GM12878 (cell line): ENCODE data around the gene TCF7. TPM values are rescaled to one million over a fixed set of nuclear protein-coding genes. Genes with fewer than 3 reads are reported as not detected.
A peak's percentile ranks its signal among the peaks of the same experiment; 100 is the strongest.

Experiments used
- ATAC-seq: fragments of 200-7000 bp; cut with Tn5 transposase; 3 replicates; pipeline ENCODE4 v1.9.1; 2020; ENCODE audit warnings: mild to moderate bottlenecking, moderate library complexity
- BruUV-seq: library from RNA; stranded (reverse); fragments of 400-500 nt; replicated peaks from 2 replicates; lab custom pipeline; 2021; lab: Mats Ljungman, UMichigan
- CTCF ChIA-PET: fragments of 300-600 bp; sonication (Branson Sonifier 250); formaldehyde crosslinking; extraction: SDS; loops from one replicate; lab custom pipeline; 2021; ENCODE audit warnings: inconsistent platforms; lab: Yijun Ruan, JAX
- POLR2A ChIA-PET: fragments of 350-600 bp; formaldehyde crosslinking; extraction: SDS; loops from one replicate; lab custom pipeline; 2021; ENCODE audit warnings: inconsistent platforms; lab: Charles Lee
- RAD21 ChIA-PET: fragments of 300-600 bp; sonication (Branson Sonifier 250); formaldehyde crosslinking; loops from one replicate; lab custom pipeline; 2023; ENCODE audit warnings: antibody characterized with exemption; ENCODE audit not compliant: unreplicated experiment; lab: Charles Lee
- SMC1A ChIA-PET: fragments of 300-600 bp; sonication (Branson Sonifier 250); formaldehyde crosslinking; loops from one replicate; lab custom pipeline; 2023; ENCODE audit not compliant: unreplicated experiment, uncharacterized antibody; lab: Charles Lee
- DNase-seq: peaks from one replicate; pipeline ENCODE4 v3.0.0-alpha.2; 2011; ENCODE audit warnings: low read depth, low spot score
- FAIRE-seq: peaks from 3 replicates; lab custom pipeline; 2011; peaks lifted over from hg19 to GRCh38; lab: Jason Lieb, UNC
- H2AFZ ChIP-seq: 2 replicates; pipeline ENCODE4 v1.6.0; 2011; ENCODE audit warnings: low read depth, low read length, control low read depth; ENCODE audit not compliant: control insufficient read depth
- H3K27ac ChIP-seq: 2 replicates; pipeline ENCODE4 v1.5.1; 2011; ENCODE audit warnings: control low read depth; ENCODE audit not compliant: control insufficient read depth, insufficient read depth
- H3K27me3 ChIP-seq, 2 experiments: replicated peaks in 1 of 2; 2 replicates each; pipeline versions ENCODE4 v1.6.0 to v1.6.1; 2011; ENCODE audit warnings: low read length in 1 of 2; ENCODE audit not compliant: control insufficient read depth in 2 of 2, insufficient read depth in 2 of 2
- H3K36me3 ChIP-seq, 2 experiments: 2 replicates each; pipeline ENCODE4 v1.5.1; 2011; ENCODE audit warnings: low read length in 1 of 2; ENCODE audit not compliant: control insufficient read depth in 2 of 2, insufficient read depth in 2 of 2
- H3K4me1 ChIP-seq: 2 replicates; pipeline ENCODE4 v1.6.1; 2011; ENCODE audit warnings: mild to moderate bottlenecking, low read length, moderate library complexity, mixed read lengths; ENCODE audit not compliant: control insufficient read depth, insufficient read depth
- H3K4me2 ChIP-seq: 2 replicates; pipeline ENCODE4 v1.6.0; 2011; ENCODE audit warnings: control low read depth; ENCODE audit not compliant: control insufficient read depth, insufficient read depth
- H3K4me3 ChIP-seq: fragments of 200-600 bp; sonication (generic); 2 replicates; pipeline ENCODE4 v1.5.1; 2016
- H3K79me2 ChIP-seq: 2 replicates; pipeline ENCODE4 v1.6.0; 2011; ENCODE audit warnings: low read length; ENCODE audit not compliant: control insufficient read depth, insufficient read depth
- H3K9ac ChIP-seq: 2 replicates; pipeline ENCODE4 v1.8.0; 2011; ENCODE audit warnings: low read length, control low read depth, mixed read lengths; ENCODE audit not compliant: control insufficient read depth, insufficient read depth
- H3K9me3 ChIP-seq: replicated peaks from 3 replicates; pipeline ENCODE4 v1.5.1; 2011; ENCODE audit warnings: mild to moderate bottlenecking, low read length; ENCODE audit not compliant: control insufficient read depth, insufficient read depth
- H4K20me1 ChIP-seq: 2 replicates; pipeline ENCODE4 v1.6.0; 2011; ENCODE audit not compliant: control insufficient read depth, insufficient read depth
- BCL11A ChIP-seq: IDR thresholded peaks from 2 replicates; pipeline ENCODE4 v1.6.1; 2011; ENCODE audit warnings: low read depth, low read length
- CHD4 ChIP-seq: fragments of 200-600 bp; sonication (generic); IDR thresholded peaks from 2 replicates; pipeline ENCODE4 v1.6.1; 2016; ENCODE audit warnings: mild to moderate bottlenecking
- E4F1 ChIP-seq: fragments of 450-650 bp; IDR thresholded peaks from 2 replicates; pipeline ENCODE4 v1.6.1; 2018; ENCODE audit warnings: borderline replicate concordance, mild to moderate bottlenecking; ENCODE audit not compliant: partially characterized antibody
- ESRRA ChIP-seq: IDR thresholded peaks from 2 replicates; pipeline ENCODE4 v1.6.1; 2012; ENCODE audit warnings: mild to moderate bottlenecking, low read length, improper control_type of control experiment
- NR2F1 ChIP-seq: fragments of 450-650 bp; conservative IDR thresholded peaks from 2 replicates; pipeline ENCODE4 v1.6.1; 2017; ENCODE audit warnings: mild to moderate bottlenecking
- SP1 ChIP-seq: IDR thresholded peaks from one replicate; pipeline ENCODE4 v1.6.1; 2011; ENCODE audit warnings: low read depth, low read length
- SRF ChIP-seq, 2 experiments: IDR thresholded peaks; 2 replicates each; pipeline ENCODE4 v1.6.1; 2011; ENCODE audit warnings: low read depth in 2 of 2, low read length in 2 of 2, mild to moderate bottlenecking in 1 of 2, moderate library complexity in 1 of 2
- USF1 ChIP-seq: IDR thresholded peaks from 2 replicates; pipeline ENCODE4 v1.6.1; 2011; ENCODE audit warnings: borderline replicate concordance, low read depth, mild to moderate bottlenecking, moderate library complexity, mixed read lengths, low read length; ENCODE audit not compliant: insufficient read depth; ENCODE audit errors: extremely low read length
- WGBS: methylation state at CpG from one replicate; pipeline ENCODE4 v1.1.6; 2016; ENCODE audit warnings: low lambda C conversion rate; ENCODE audit not compliant: insufficient replicate concordance, insufficient coverage; ENCODE audit errors: missing lambda C conversion rate; 5-methylcytosine and 5-hydroxymethylcytosine counted together
- in situ Hi-C: fragments of 300-500 bp; cut with MboI; formaldehyde crosslinking; loops from 9 replicates; pipeline ENCODE4 v1.14.3; 2018; ENCODE audit warnings: mixed read lengths
- intact Hi-C: fragments of 100-400 bp; cut with micrococcal nuclease; formaldehyde crosslinking; loops from one replicate; pipeline ENCODE4 v1.14.2; 2022; ENCODE audit not compliant: unreplicated experiment
- polyA plus RNA-seq, 11 experiments: library from polyadenylated mRNA; depleted of rRNA in 4 of 11; unstranded in 6 of 11; stranded (reverse) in 5 of 11; fragments of >200 nt; fragmentation: Nextera tagmentation in 4 of 11; fragmentation: Illumina TruSeq in 1 of 11; extraction: Ambion mirVana in 4 of 11; extraction: Trizol in 1 of 11; gene quantifications; 1 replicate in 1 of 11; 2 replicates in 10 of 11; pipeline versions ENCODE4 v1.2.1 to v1.2.3, GENCODE V29; 2011 to 2016; ENCODE audit warnings: inconsistent platforms in 2 of 11, missing spikeins in 2 of 11, low read depth in 1 of 11
- total RNA-seq, 4 experiments: library from RNA; depleted of rRNA in 3 of 4; stranded (reverse); fragments of >200 nt in 3 of 4; fragmentation: Illumina TruSeq in 1 of 4; extraction: Trizol in 1 of 4; gene quantifications; 2 replicates each; pipeline versions ENCODE4 v1.2.1 to v1.2.3, GENCODE V29; 2013 to 2021
- TF ChIP-seq, protein P1 (sequence below): fragments of 450-650 bp; formaldehyde crosslinking; IDR thresholded peaks from 2 replicates; pipeline ENCODE4 v1.5.0; 2022; ENCODE audit warnings: mild to moderate bottlenecking, missing genetic modification characterization
- TF ChIP-seq, protein P2 (sequence below): fragments of 450-650 bp; IDR thresholded peaks from 2 replicates; pipeline ENCODE4 v1.6.1; 2016; ENCODE audit warnings: mild to moderate bottlenecking

The TCF7 gene
- total and polyA plus RNA-seq, 10 of the 15 experiments (the other 5 are each of a cell fraction or from before 2014, with no cell fraction given) = 10.0 to 60.2 (median 23.6) TPM

- no peak for TF ChIP-seq ESRRA
- no peak for TF ChIP-seq NR2F1
Observed at GRCh38 chr5:134183481-134183880, 69.0 kb downstream of the TCF7 start (continued).

DNA sequence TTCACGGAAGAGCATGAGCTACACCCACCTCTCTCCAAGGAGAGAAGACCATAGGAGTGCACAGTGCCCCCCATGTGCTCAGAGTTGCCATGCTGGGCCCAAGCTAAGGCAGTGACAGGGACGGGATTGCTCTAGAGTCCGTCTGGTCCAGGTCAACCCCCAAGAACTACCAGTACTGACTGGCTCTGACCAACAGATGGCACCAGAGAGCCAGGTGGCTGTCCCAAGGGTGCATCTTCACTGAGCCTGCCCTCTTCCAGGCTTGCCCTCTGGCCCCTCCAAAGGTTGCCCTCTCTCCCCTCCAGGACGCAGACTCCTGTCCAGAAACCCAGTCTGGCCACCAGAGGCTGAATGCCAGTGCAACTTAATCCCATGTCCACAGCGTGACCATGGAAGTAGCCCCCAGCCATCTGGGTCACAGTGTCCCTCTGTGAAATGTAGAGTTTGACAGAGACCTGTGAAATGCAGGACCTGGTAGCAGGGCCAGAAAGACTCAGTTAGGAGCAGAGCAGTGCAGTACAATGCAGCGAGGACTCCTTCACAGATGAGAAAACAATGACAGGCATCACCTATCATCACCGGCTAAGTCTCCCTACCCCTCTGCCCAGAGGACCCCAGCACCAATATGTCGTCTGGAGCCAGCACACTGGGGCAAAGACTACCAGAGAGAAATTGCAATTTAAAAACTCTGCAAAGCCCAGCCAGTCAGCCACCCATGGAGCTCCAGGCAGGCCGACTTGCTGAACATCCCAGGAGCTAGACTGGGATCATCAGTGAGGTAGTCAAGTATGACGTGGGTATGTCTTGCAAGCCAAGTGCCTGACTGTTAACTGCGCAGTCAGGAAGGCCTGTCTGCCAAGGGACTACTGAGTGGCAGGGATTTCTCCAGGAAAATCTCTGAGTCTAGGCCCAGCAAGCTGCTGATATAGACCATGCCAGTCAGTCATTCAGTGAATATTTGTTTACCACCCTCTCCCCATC is 70.0 kb downstream of the TCF7 start:
- ATAC-seq (peak; percentile 99), DNase-seq (peak; percentile 16), FAIRE-seq (peak; percentile 93)
- RAD21 ChIA-PET = interaction anchor here (0.7 to 4.0 kb wide), 12 partner anchors 16 to 394 kb away, joined by 3 to 26 read pairs (median 5); partner anchors contain the start of gene CDKN2AIPNL
- intact Hi-C loops (loop anchor here (1.0 to 2.0 kb wide), 2 partner anchors 105 to 402 kb away; no protein-coding TSS in a partner anchor), in situ Hi-C loops (loop anchor here (5.0 kb wide), 2 partner anchors 103 to 398 kb away; no protein-coding TSS in a partner anchor)
- 43% methylated on average over 11 of the region's 11 CpGs for WGBS
- H2AFZ ChIP-seq = peak overlapping the region; percentile 51
- H3K9ac ChIP-seq = no peak overlapping the region
- no peak overlapping the region for H3K27ac ChIP-seq
- no peak overlapping the region for H3K4me2 ChIP-seq
- POLR2A ChIA-PET = interaction anchor here (1.0 kb wide), 1 partner anchor 36 kb away, joined by 3 read pairs; no protein-coding TSS in a partner anchor
- no peaks in the 10 kb centered on the region for H3K27me3 ChIP-seq
- H3K79me2 ChIP-seq = no peaks in the 10 kb centered on the region
- no peak overlapping the region for H3K4me3 ChIP-seq
- CTCF ChIA-PET = interaction anchor here (0.6 to 9.2 kb wide), 39 partner anchors 7 to 403 kb away, joined by 3 to 99 read pairs (median 4); partner anchors contain the start of genes PPP2CA and SKP1
- H3K9me3 ChIP-seq = no peaks in the 10 kb centered on the region
- H4K20me1 ChIP-seq = no peaks in the 10 kb centered on the region
- H3K36me3 ChIP-seq = no peaks in the 10 kb centered on the region
- H3K4me1 ChIP-seq = no peaks in the 10 kb centered on the region
- BruUV-seq = no TSS peak
- SMC1A ChIA-PET = interaction anchor here (0.5 to 8.4 kb wide), 14 partner anchors 16 to 452 kb away, joined by 3 to 91 read pairs (median 4); no protein-coding TSS in a partner anchor
- TF ChIP-seq USF1 = no peak
- TF ChIP-seq SRF (IDR thresholded peaks at IDR 0.05; ENCODE audit: low read depth in 2 of 2, low read length in 2 of 2) = no peak
- TF ChIP-seq, protein P1, sequence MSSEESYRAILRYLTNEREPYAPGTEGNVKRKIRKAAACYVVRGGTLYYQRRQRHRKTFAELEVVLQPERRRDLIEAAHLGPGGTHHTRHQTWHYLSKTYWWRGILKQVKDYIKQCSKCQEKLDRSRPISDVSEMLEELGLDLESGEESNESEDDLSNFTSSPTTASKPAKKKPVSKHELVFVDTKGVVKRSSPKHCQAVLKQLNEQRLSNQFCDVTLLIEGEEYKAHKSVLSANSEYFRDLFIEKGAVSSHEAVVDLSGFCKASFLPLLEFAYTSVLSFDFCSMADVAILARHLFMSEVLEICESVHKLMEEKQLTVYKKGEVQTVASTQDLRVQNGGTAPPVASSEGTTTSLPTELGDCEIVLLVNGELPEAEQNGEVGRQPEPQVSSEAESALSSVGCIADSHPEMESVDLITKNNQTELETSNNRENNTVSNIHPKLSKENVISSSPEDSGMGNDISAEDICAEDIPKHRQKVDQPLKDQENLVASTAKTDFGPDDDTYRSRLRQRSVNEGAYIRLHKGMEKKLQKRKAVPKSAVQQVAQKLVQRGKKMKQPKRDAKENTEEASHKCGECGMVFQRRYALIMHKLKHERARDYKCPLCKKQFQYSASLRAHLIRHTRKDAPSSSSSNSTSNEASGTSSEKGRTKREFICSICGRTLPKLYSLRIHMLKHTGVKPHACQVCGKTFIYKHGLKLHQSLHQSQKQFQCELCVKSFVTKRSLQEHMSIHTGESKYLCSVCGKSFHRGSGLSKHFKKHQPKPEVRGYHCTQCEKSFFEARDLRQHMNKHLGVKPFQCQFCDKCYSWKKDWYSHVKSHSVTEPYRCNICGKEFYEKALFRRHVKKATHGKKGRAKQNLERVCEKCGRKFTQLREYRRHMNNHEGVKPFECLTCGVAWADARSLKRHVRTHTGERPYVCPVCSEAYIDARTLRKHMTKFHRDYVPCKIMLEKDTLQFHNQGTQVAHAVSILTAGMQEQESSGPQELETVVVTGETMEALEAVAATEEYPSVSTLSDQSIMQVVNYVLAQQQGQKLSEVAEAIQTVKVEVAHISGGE (CRISPR knock-in tag) = no peak
- TF ChIP-seq BCL11A = no peak
- TF ChIP-seq E4F1 = no peak
- TF ChIP-seq SP1 = peak; percentile 22
- TF ChIP-seq CHD4 = no peak
- TF ChIP-seq, protein P2, sequence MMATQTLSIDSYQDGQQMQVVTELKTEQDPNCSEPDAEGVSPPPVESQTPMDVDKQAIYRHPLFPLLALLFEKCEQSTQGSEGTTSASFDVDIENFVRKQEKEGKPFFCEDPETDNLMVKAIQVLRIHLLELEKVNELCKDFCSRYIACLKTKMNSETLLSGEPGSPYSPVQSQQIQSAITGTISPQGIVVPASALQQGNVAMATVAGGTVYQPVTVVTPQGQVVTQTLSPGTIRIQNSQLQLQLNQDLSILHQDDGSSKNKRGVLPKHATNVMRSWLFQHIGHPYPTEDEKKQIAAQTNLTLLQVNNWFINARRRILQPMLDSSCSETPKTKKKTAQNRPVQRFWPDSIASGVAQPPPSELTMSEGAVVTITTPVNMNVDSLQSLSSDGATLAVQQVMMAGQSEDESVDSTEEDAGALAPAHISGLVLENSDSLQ = no peak
